Measurements from ENCODE around the gene MSI2. TPM values are rescaled to one million over a fixed set of nuclear protein-coding genes. Genes with fewer than 3 reads are reported as not detected.

Gene MSI2
- total RNA-seq, 8 experiments from 2014 or later, result 33.0 to 114 (median 67.5) TPM

GRCh38 chr17:57708410-57708809 is 452.1 kb downstream of the MSI2 start:
- peaks cover 16 to 29% of the 10 kb centered on the region in 2 donors for H3K4me1 ChIP-seq (replicated peaks in 1 of 2)
- 60 to 100% (median 67%) methylated on average over 1 of the region's 2 CpGs; no CpG with 5 or more reads in 7 of the 10 experiments for WGBS, 10 experiments
- in situ Hi-C loops (cut with MboI; ENCODE audit: low pct_unique_long_range_greater_than_20kb in 2 of 9, low sequenced_read_pairs in 9 of 9, unreplicated experiment in 9 of 9), result no loop called here
- no peak overlapping the region for H3K4me3 ChIP-seq
- ATAC-seq (replicated peaks in 6 of 8), result peak in 5 of 8 experiments; percentile 57 to 74 (median 66)
- H3K27ac ChIP-seq, result peak overlapping the region; percentile 64 to 65

GRCh38 chr17:57713140-57713539 is 456.8 kb downstream of the MSI2 start:
- Histone ChIP-seq H3K4me1 (replicated peaks in 1 of 2) (peaks cover 5 to 12% of the 10 kb centered on the region in 2 donors), H3K4me3 (no peak overlapping the region), H3K27ac (no peak overlapping the region)
- no peak for ATAC-seq (replicated peaks in 6 of 8)
- in situ Hi-C loops (cut with MboI; ENCODE audit: low pct_unique_long_range_greater_than_20kb in 2 of 9, low sequenced_read_pairs in 9 of 9, unreplicated experiment in 9 of 9), result no loop called here
- 40 to 100% (median 81%) methylated on average over 1 to 7 of the region's 7 CpGs; no CpG with 5 or more reads in 1 of the 10 experiments for WGBS, 10 experiments

GRCh38 chr17:57714665-57715180 is 458.4 kb downstream of the MSI2 start:
- WGBS, 10 experiments, result 0 to 69% (median 33%) methylated on average over 2 to 5 of the region's 7 CpGs; no CpG with 5 or more reads in 1 of the 10 experiments
- in situ Hi-C loops (cut with MboI; ENCODE audit: low pct_unique_long_range_greater_than_20kb in 2 of 9, low sequenced_read_pairs in 9 of 9, unreplicated experiment in 9 of 9), result no loop called here
- ATAC-seq (replicated peaks in 6 of 8), result peak in 4 of 8 experiments; percentile 66 to 97 (median 73)
- H3K27ac ChIP-seq, result no peak overlapping the region
- no peak overlapping the region for H3K4me3 ChIP-seq
- peaks cover 0 to 7% of the 10 kb centered on the region in 2 donors for H3K4me1 ChIP-seq (replicated peaks in 1 of 2)

- in situ Hi-C loops (cut with MboI; ENCODE audit: low pct_unique_long_range_greater_than_20kb in 2 of 9, low sequenced_read_pairs in 9 of 9, unreplicated experiment in 9 of 9), result no loop called here
- H3K4me1 ChIP-seq (replicated peaks in 1 of 2), result peaks cover 0 to 7% of the 10 kb centered on the region in 2 donors
- WGBS, 10 experiments, result 100% methylated on average over 1 of the region's 1 CpG; no CpG with 5 or more reads in 9 of the 10 experiments
- no peak overlapping the region for H3K27ac ChIP-seq
- no peak for ATAC-seq (replicated peaks in 6 of 8)
- no peak overlapping the region for H3K4me3 ChIP-seq
Observed at GRCh38 chr17:57715981-57716380, 459.7 kb downstream of the MSI2 start.

- no peak for ATAC-seq (replicated peaks in 6 of 8)
- WGBS, 10 experiments, result 51 to 94% (median 82%) methylated on average over 2 to 7 of the region's 8 CpGs
- Histone ChIP-seq H3K4me3 (no peak overlapping the region), H3K27ac (no peak overlapping the region), H3K4me1 (replicated peaks in 1 of 2) (peaks cover 21 to 27% of the 10 kb centered on the region in 2 donors)
- in situ Hi-C loops (cut with MboI; ENCODE audit: low pct_unique_long_range_greater_than_20kb in 2 of 9, low sequenced_read_pairs in 9 of 9, unreplicated experiment in 9 of 9), result no loop called here
Observed at GRCh38 chr17:57718878-57719277, 462.6 kb downstream of the MSI2 start.

GRCh38 chr17:57720386-57721035 is 464.2 kb downstream of the MSI2 start:
- 14 to 100% (median 52%) methylated on average over 1 to 2 of the region's 2 CpGs; no CpG with 5 or more reads in 4 of the 10 experiments for WGBS, 10 experiments
- in situ Hi-C loops (cut with MboI; ENCODE audit: low pct_unique_long_range_greater_than_20kb in 2 of 9, low sequenced_read_pairs in 9 of 9, unreplicated experiment in 9 of 9), result no loop called here
- no peak for ATAC-seq (replicated peaks in 6 of 8)
- H3K4me3 ChIP-seq, result no peak overlapping the region
- H3K4me1 ChIP-seq (replicated peaks in 1 of 2), result peaks cover 28 to 29% of the 10 kb centered on the region in 2 donors
- H3K27ac ChIP-seq, result no peak overlapping the region

- ATAC-seq (replicated peaks in 6 of 8), result no peak
- no peak overlapping the region for H3K4me3 ChIP-seq
- in situ Hi-C loops (cut with MboI; ENCODE audit: low pct_unique_long_range_greater_than_20kb in 2 of 9, low sequenced_read_pairs in 9 of 9, unreplicated experiment in 9 of 9), result no loop called here
- WGBS, 10 experiments, result 0 to 100% (median 95%) methylated on average over 1 to 3 of the region's 3 CpGs; no CpG with 5 or more reads in 3 of the 10 experiments
- H3K4me1 ChIP-seq (replicated peaks in 1 of 2), result peaks cover 41 to 45% of the 10 kb centered on the region in 2 donors
- no peak overlapping the region for H3K27ac ChIP-seq
Observed at GRCh38 chr17:57721967-57722703, 465.8 kb downstream of the MSI2 start.

GRCh38 chr17:57722704-57723043 is 466.4 kb downstream of the MSI2 start:
- 20 to 100% (median 52%) methylated on average over 2 to 7 of the region's 7 CpGs; no CpG with 5 or more reads in 2 of the 10 experiments for WGBS, 10 experiments
- ATAC-seq (replicated peaks in 6 of 8), result peak in 5 of 8 experiments; percentile 16 to 46 (median 34)
- in situ Hi-C loops (cut with MboI; ENCODE audit: low pct_unique_long_range_greater_than_20kb in 2 of 9, low sequenced_read_pairs in 9 of 9, unreplicated experiment in 9 of 9), result no loop called here

GRCh38 chr17:57723427-57724025 is 467.2 kb downstream of the MSI2 start:
- in situ Hi-C loops (cut with MboI; ENCODE audit: low pct_unique_long_range_greater_than_20kb in 2 of 9, low sequenced_read_pairs in 9 of 9, unreplicated experiment in 9 of 9), result no loop called here
- Histone ChIP-seq H3K27ac (peak overlapping the region in 1 of 2 donors; percentile 76), H3K4me1 (replicated peaks in 1 of 2) (peaks cover 48 to 55% of the 10 kb centered on the region in 2 donors), H3K4me3 (no peak overlapping the region)
- WGBS, 10 experiments, result 33 to 90% (median 60%) methylated on average over 1 to 6 of the region's 13 CpGs; no CpG with 5 or more reads in 5 of the 10 experiments
- no peak for ATAC-seq (replicated peaks in 6 of 8)

More at GRCh38 chr17:57722704-57723043, 466.4 kb downstream of the MSI2 start:
- Histone ChIP-seq H3K4me3 (no peak overlapping the region), H3K4me1 (replicated peaks in 1 of 2) (peaks cover 46 to 50% of the 10 kb centered on the region in 2 donors), H3K27ac (peak overlapping the region in 1 of 2 donors; percentile 76)

- Histone ChIP-seq H3K4me3 (no peak overlapping the region), H3K27ac (peak overlapping the region in 1 of 2 donors; percentile 76), H3K4me1 (replicated peaks in 1 of 2) (peaks cover 48 to 55% of the 10 kb centered on the region in 2 donors)
- in situ Hi-C loops (cut with MboI; ENCODE audit: low pct_unique_long_range_greater_than_20kb in 2 of 9, low sequenced_read_pairs in 9 of 9, unreplicated experiment in 9 of 9), result no loop called here
- ATAC-seq (replicated peaks in 6 of 8), result peak in 7 of 8 experiments; percentile 85 to 90 (median 88)
- 33 to 100% (median 74%) methylated on average over 1 to 8 of the region's 14 CpGs; no CpG with 5 or more reads in 3 of the 10 experiments for WGBS, 10 experiments
Observed at GRCh38 chr17:57724026-57724728, 467.9 kb downstream of the MSI2 start.

- ATAC-seq (replicated peaks in 6 of 8), result no peak
- in situ Hi-C loops (cut with MboI; ENCODE audit: low pct_unique_long_range_greater_than_20kb in 2 of 9, low sequenced_read_pairs in 9 of 9, unreplicated experiment in 9 of 9), result loop anchor here in 2 of 9 experiments (25.0 kb wide), 1 partner anchor 587 kb away; no protein-coding TSS in a partner anchor
- peaks cover 48 to 55% of the 10 kb centered on the region in 2 donors for H3K4me1 ChIP-seq (replicated peaks in 1 of 2)
- H3K27ac ChIP-seq, result peak overlapping the region in 1 of 2 donors; percentile 76
- 83 to 100% (median 90%) methylated on average over 1 to 2 of the region's 5 CpGs; no CpG with 5 or more reads in 7 of the 10 experiments for WGBS, 10 experiments
- no peak overlapping the region for H3K4me3 ChIP-seq
Observed at GRCh38 chr17:57724729-57725125, 468.4 kb downstream of the MSI2 start.

- WGBS, 10 experiments, result 43 to 100% (median 59%) methylated on average over 1 to 9 of the region's 9 CpGs; no CpG with 5 or more reads in 2 of the 10 experiments
- in situ Hi-C loops (cut with MboI; ENCODE audit: low pct_unique_long_range_greater_than_20kb in 2 of 9, low sequenced_read_pairs in 9 of 9, unreplicated experiment in 9 of 9), result loop anchor here in 2 of 9 experiments (25.0 kb wide), 1 partner anchor 589 kb away; no protein-coding TSS in a partner anchor
- H3K4me1 ChIP-seq (replicated peaks in 1 of 2), result peaks cover 48 to 59% of the 10 kb centered on the region in 2 donors
- ATAC-seq (replicated peaks in 6 of 8), result peak in 4 of 8 experiments; percentile 12 to 39 (median 37)
- H3K4me3 ChIP-seq, result no peak overlapping the region
- H3K27ac ChIP-seq, result peak overlapping the region in 1 of 2 donors; percentile 25
Observed at GRCh38 chr17:57726213-57726790, 470.0 kb downstream of the MSI2 start.

Measured in motor neuron (in vitro differentiated cells).